ENCODE results near the gene TEX30. TPM values are rescaled to one million over a fixed set of nuclear protein-coding genes. Genes with fewer than 3 reads are reported as not detected.
A peak's percentile ranks its signal among the peaks of the same experiment; 100 is the strongest.

TEX30 gene
- total RNA-seq, 6 experiments from 2014 or later: 9.4 to 21.4 (median 14.7) TPM

- H3K4me1 ChIP-seq: peaks cover 0 to 7% (median 0%) of the 10 kb centered on the region in 4 donors
- TF ChIP-seq, protein P1, sequence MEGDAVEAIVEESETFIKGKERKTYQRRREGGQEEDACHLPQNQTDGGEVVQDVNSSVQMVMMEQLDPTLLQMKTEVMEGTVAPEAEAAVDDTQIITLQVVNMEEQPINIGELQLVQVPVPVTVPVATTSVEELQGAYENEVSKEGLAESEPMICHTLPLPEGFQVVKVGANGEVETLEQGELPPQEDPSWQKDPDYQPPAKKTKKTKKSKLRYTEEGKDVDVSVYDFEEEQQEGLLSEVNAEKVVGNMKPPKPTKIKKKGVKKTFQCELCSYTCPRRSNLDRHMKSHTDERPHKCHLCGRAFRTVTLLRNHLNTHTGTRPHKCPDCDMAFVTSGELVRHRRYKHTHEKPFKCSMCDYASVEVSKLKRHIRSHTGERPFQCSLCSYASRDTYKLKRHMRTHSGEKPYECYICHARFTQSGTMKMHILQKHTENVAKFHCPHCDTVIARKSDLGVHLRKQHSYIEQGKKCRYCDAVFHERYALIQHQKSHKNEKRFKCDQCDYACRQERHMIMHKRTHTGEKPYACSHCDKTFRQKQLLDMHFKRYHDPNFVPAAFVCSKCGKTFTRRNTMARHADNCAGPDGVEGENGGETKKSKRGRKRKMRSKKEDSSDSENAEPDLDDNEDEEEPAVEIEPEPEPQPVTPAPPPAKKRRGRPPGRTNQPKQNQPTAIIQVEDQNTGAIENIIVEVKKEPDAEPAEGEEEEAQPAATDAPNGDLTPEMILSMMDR (IDR thresholded peaks at IDR 0.05): no peak
- no peak for TF ChIP-seq POLR2A (IDR thresholded peaks at IDR 0.05)
- H3K9me3 ChIP-seq: no peaks in the 10 kb centered on the region
- DNase-seq (no peak), ATAC-seq (no peak)
- no peak overlapping the region for H3K4me3 ChIP-seq
- WGBS (ENCODE audit: insufficient coverage, low coverage, low lambda C conversion rate, missing lambda C conversion rate): 91% methylated on average over 5 of the region's 5 CpGs
- intact Hi-C loops (cut with DNase I): no loop called here
- H3K27me3 ChIP-seq: no peaks in the 10 kb centered on the region
- peaks cover 0 to 3% (median under 1%) of the 10 kb centered on the region in 4 donors for H3K36me3 ChIP-seq
- H3K27ac ChIP-seq: no peak overlapping the region
These were observed 42.2 kb upstream of the TEX30 start for GRCh38 chr13:102815788-102816187.

GRCh38 chr13:102814793-102815192, 41.2 kb upstream of the TEX30 start:
- TF ChIP-seq, protein P1 (IDR thresholded peaks at IDR 0.05): no peak
- no peak for TF ChIP-seq POLR2A (IDR thresholded peaks at IDR 0.05)
- Histone ChIP-seq H3K9me3 (no peaks in the 10 kb centered on the region), H3K4me1 (peaks cover 0 to 7% (median 0%) of the 10 kb centered on the region in 4 donors), H3K27ac (no peak overlapping the region), H3K4me3 (no peak overlapping the region), H3K36me3 (peaks cover 0 to 3% (median 0%) of the 10 kb centered on the region in 4 donors), H3K27me3 (no peaks in the 10 kb centered on the region)
- DNase-seq: no peak
- WGBS (ENCODE audit: insufficient coverage, low coverage, low lambda C conversion rate, missing lambda C conversion rate): 67% methylated on average over 6 of the region's 6 CpGs
- intact Hi-C loops (cut with DNase I): no loop called here
- ATAC-seq: no peak

- Histone ChIP-seq H3K27ac (no peak overlapping the region), H3K4me1 (peaks cover 0 to 7% (median 0%) of the 10 kb centered on the region in 4 donors), H3K27me3 (no peaks in the 10 kb centered on the region), H3K36me3 (peaks cover 0 to 3% (median 0%) of the 10 kb centered on the region in 4 donors), H3K9me3 (no peaks in the 10 kb centered on the region), H3K4me3 (no peak overlapping the region)
- WGBS (ENCODE audit: insufficient coverage, low coverage, low lambda C conversion rate, missing lambda C conversion rate): 69% methylated on average over 5 of the region's 7 CpGs
- no peak for TF ChIP-seq POLR2A (IDR thresholded peaks at IDR 0.05)
- TF ChIP-seq, protein P1 (IDR thresholded peaks at IDR 0.05): no peak
- ATAC-seq (no peak), DNase-seq (no peak)
- intact Hi-C loops (cut with DNase I): no loop called here
These were observed 40.5 kb upstream of the TEX30 start for GRCh38 chr13:102814025-102814607.

GRCh38 chr13:102812611-102813287, 39.2 kb upstream of the TEX30 start:
- H3K27me3 ChIP-seq: no peaks in the 10 kb centered on the region
- no peak for DNase-seq
- no peak overlapping the region for H3K4me3 ChIP-seq
- ATAC-seq: peak in 1 of 4 donors; percentile 17
- TF ChIP-seq, protein P1 (IDR thresholded peaks at IDR 0.05): no peak
- no peak for TF ChIP-seq POLR2A (IDR thresholded peaks at IDR 0.05)
- no peaks in the 10 kb centered on the region for H3K9me3 ChIP-seq
- no peak overlapping the region for H3K27ac ChIP-seq
- intact Hi-C loops (cut with DNase I): no loop called here
- peaks cover 0 to 3% (median 0%) of the 10 kb centered on the region in 4 donors for H3K36me3 ChIP-seq
- H3K4me1 ChIP-seq: peaks cover 0 to 7% (median 0%) of the 10 kb centered on the region in 4 donors

Data from right lobe of liver (tissue), 6 donors.